Activated T-cell treated with anti-CD3 and anti-CD28 coated beads, Interleukin-2, amount 50 U/mL, for 72 hours (primary cell): ENCODE data around the gene RSPH1. TPM values are rescaled to one million over a fixed set of nuclear protein-coding genes. Genes with fewer than 3 reads are reported as not detected.

Source experiments
- ATAC-seq, 2 donors: fragments of 150-1000 bp; cut with Tn5 transposase; replicated peaks in 1 of 2; 2 replicates each; pipeline ENCODE4 v1.10.0; 2021; ENCODE audit warnings: moderate library complexity in 2 of 2, mild to moderate bottlenecking in 1 of 2
- DNase-seq, 2 donors: peaks; one replicate each; pipeline ENCODE4 v3.0.0; 2021 to 2022; ENCODE audit warnings: mixed read lengths in 1 of 2
- H3K27ac Mint-ChIP-seq: one replicate; pipeline ENCODE4 v1.8.0; 2022; ENCODE audit warnings: mild to moderate bottlenecking, moderate library complexity, mixed read lengths
- H3K27me3 Mint-ChIP-seq: one replicate; pipeline ENCODE4 v1.8.0; 2022; ENCODE audit warnings: low read depth, mixed read lengths
- H3K36me3 Mint-ChIP-seq, 2 donors: one replicate each; pipeline ENCODE4 v1.8.0; 2022; ENCODE audit warnings: mixed read lengths in 2 of 2, mild to moderate bottlenecking in 1 of 2; ENCODE audit not compliant: insufficient read depth in 2 of 2
- H3K4me1 Mint-ChIP-seq: one replicate; pipeline ENCODE4 v1.8.0; 2022; ENCODE audit warnings: low read depth, mixed read lengths
- H3K4me3 Mint-ChIP-seq, 2 donors: one replicate each; pipeline ENCODE4 v1.8.0; 2022; ENCODE audit warnings: mild to moderate bottlenecking in 2 of 2, mixed read lengths in 2 of 2, moderate library complexity in 2 of 2
- H3K9me3 Mint-ChIP-seq, 2 donors: one replicate each; pipeline ENCODE4 v1.8.0; 2022; ENCODE audit warnings: mixed read lengths in 2 of 2
- total RNA-seq, 2 donors: library from RNA; stranded (reverse); gene quantifications; one replicate each; pipeline ENCODE4 v1.2.3, GENCODE V29; 2022

The RSPH1 gene
- total RNA-seq, 2 donors from 2014 or later = 0.19 to 0.36 TPM

DNA sequence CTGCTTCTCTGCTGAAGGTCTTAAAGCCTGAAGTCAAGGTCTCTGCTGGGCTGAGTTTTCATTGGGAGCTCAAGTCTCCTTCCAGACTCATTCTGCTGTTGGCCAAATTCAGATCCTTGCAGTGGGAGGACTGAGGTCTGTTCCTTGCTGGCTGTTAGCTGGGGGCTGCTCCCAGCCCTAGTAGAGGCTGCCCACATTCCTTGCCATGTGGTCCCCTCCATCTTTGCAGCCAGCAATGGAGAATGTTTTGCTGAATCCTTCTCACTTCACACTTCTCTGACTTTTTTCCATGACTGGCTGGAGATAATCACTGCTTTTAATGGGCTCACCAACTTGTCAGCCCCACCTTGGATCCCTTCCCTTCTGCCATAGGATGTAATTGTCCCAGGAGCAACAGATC lies 59.1 kb downstream of the RSPH1 start:
- Mint-ChIP-seq H3K36me3 (peaks cover 48 to 82% of the 10 kb centered on the region in 2 donors), H3K9me3 (peaks cover 6 to 11% of the 10 kb centered on the region in 2 donors), H3K27me3 (no peaks in the 10 kb centered on the region), H3K27ac (no peak overlapping the region), H3K4me1 (peaks cover 68% of the 10 kb centered on the region), H3K4me3 (no peak overlapping the region)
- DNase-seq = no peak
- no peak for ATAC-seq

DNA sequence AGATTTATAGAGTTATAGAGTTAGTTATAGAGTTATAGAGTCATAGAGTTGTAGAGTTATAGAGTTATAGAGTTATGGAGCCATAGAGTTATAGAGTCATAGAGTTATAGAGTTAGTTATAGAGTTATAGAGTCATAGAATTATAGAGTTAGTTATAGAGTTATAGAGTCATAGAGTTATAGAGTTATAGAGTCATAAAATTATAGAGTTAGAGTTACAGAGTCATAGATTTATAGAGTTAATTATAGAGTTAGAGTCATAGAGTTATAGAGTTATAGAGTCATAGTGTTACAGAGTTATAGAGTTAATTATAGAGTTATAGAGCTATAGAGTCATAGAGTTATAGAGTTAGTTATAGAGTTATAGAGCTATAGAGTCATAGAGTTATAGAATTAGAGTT lies 60.2 kb downstream of the RSPH1 start:
- no peak for DNase-seq
- Mint-ChIP-seq H3K36me3 (peaks cover 50 to 83% of the 10 kb centered on the region in 2 donors), H3K4me1 (peaks cover 64% of the 10 kb centered on the region), H3K27me3 (no peaks in the 10 kb centered on the region), H3K27ac (peak overlapping the region; percentile 69), H3K9me3 (peaks cover 6 to 11% of the 10 kb centered on the region in 2 donors), H3K4me3 (no peak overlapping the region)
- no peak for ATAC-seq

DNA sequence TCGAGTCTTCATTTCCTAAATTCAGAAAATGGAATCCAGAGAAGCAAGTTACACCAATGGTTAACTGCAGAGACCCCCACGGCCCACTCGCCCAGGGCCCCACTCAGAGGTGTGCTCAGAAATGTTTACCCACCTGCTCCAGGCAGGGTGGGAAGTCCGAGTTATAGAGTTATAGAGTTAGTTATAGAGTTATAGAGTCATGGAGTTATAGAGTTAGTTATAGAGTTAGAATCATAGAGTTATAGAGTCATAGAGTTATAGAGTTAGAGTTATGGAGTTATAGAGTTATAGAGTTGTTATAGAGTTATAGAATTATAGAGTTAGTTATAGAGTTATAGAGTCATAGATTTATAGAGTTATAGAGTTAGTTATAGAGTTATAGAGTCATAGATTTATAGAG lies 60.6 kb downstream of the RSPH1 start:
- H3K9me3 Mint-ChIP-seq = peaks cover 6 to 11% of the 10 kb centered on the region in 2 donors
- DNase-seq = no peak
- H3K27ac Mint-ChIP-seq = peak overlapping the region; percentile 78
- peaks cover 50 to 80% of the 10 kb centered on the region in 2 donors for H3K36me3 Mint-ChIP-seq
- peaks cover 60% of the 10 kb centered on the region for H3K4me1 Mint-ChIP-seq
- H3K4me3 Mint-ChIP-seq = no peak overlapping the region
- H3K27me3 Mint-ChIP-seq = no peaks in the 10 kb centered on the region
- no peak for ATAC-seq

DNA sequence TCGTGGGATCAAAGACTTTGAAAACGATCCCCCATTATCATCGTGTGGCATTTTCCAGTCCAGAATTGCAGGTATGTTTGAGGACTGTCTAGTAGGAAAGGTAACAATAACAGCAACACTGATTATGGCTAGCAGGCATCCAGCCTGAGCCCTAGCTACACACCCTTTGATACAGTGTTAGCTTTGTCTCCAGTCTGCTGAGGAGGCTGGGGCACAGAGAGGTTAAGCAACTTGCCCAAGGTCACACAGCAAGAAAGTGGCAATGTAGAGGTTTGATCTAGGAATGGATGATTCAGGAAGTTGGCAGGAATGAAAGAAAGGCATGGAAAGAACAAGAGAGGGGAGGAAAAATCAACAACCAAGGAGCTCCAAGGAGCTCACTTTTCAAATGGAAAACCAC lies 61.1 kb downstream of the RSPH1 start:
- Mint-ChIP-seq H3K27me3 (no peaks in the 10 kb centered on the region), H3K27ac (peak overlapping the region; percentile 78), H3K4me1 (peaks cover 55% of the 10 kb centered on the region), H3K4me3 (no peak overlapping the region), H3K36me3 (peaks cover 48 to 76% of the 10 kb centered on the region in 2 donors), H3K9me3 (peaks cover 6 to 11% of the 10 kb centered on the region in 2 donors)
- no peak for DNase-seq
- ATAC-seq = no peak

DNA sequence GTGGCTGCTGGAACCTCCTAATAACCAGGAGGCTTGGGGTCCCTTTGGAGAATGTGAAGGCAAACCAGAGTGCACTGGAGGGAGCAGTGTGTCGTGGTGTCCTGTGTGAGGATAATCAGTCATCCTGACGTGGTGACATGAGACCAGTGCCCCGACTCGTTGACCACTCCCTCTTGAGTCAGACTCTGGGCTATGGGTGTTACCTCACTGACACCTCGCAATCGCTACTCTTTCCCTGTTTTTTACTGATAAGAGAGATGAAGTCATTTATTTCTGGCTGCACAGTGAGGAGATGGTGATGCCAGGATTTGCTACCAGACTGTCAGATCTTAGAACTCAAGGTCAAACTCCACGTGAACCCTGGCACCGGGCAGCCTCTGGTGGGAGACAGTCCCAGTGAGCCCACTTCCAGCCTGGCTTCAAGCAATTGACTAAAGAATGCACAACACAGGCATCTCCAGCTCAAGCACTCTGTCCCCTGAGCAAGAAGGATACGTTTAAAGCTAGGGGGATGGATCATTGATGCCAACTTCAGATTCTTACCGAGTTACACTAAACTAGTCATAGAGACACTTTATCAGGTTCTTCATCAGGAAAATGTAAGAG lies 62.0 kb downstream of the RSPH1 start:
- H3K27me3 Mint-ChIP-seq = no peaks in the 10 kb centered on the region
- peaks cover 41 to 68% of the 10 kb centered on the region in 2 donors for H3K36me3 Mint-ChIP-seq
- no peak overlapping the region for H3K4me3 Mint-ChIP-seq
- peaks cover 6 to 7% of the 10 kb centered on the region in 2 donors for H3K9me3 Mint-ChIP-seq
- peak in 1 of 2 donors; percentile 43 for DNase-seq
- peaks cover 46% of the 10 kb centered on the region for H3K4me1 Mint-ChIP-seq
- H3K27ac Mint-ChIP-seq = no peak overlapping the region
- ATAC-seq = peak; percentile 79 to 82

DNA sequence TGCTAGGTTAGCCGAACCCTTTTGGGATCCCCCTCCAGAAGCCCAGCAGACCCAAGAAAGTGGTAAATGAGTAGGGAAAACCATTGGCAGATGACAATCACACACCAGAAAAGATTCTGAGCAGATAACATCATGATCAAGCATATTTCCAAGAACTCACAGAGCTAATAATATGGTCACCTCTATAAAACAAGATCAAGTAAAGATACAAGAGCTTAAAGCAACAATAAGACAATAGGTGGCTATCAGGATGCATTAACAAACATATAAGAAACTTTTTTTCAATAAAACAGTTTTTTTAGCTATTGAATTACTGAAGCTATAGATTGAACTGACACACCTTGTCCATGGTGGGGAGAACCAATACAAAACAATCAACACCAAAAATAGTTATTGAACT lies 63.3 kb downstream of the RSPH1 start:
- Mint-ChIP-seq H3K27ac (peak overlapping the region; percentile 38), H3K27me3 (no peaks in the 10 kb centered on the region), H3K4me1 (peaks cover 34% of the 10 kb centered on the region), H3K9me3 (peaks cover 6 to 7% of the 10 kb centered on the region in 2 donors), H3K36me3 (peaks cover 35 to 63% of the 10 kb centered on the region in 2 donors), H3K4me3 (no peak overlapping the region)
- ATAC-seq (no peak), DNase-seq (no peak)

DNA sequence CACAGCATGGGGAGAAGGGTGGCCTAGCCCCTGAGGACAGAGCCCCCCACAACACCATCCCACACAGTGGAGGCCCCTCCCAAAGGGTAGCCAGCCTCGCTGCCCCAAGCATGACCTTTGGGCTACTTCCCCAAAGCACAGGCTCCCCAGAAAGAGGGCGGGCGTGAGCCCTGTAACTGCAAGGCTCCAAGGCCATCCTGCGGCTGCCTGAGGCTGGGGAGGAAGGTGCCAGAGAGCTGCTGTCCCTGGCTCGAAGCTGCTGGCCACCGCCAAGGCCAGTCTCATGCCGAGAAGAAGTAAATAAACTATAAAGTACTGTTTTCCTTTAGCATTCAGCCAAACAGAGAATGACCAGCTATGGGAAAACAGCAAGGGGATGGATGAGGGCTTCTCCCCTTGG lies 64.8 kb downstream of the RSPH1 start:
- Mint-ChIP-seq H3K9me3 (peaks cover 6 to 7% of the 10 kb centered on the region in 2 donors), H3K27ac (no peak overlapping the region), H3K27me3 (no peaks in the 10 kb centered on the region), H3K4me1 (peaks cover 49% of the 10 kb centered on the region), H3K36me3 (peaks cover 37 to 56% of the 10 kb centered on the region in 2 donors), H3K4me3 (no peak overlapping the region)
- no peak for ATAC-seq
- no peak for DNase-seq

DNA sequence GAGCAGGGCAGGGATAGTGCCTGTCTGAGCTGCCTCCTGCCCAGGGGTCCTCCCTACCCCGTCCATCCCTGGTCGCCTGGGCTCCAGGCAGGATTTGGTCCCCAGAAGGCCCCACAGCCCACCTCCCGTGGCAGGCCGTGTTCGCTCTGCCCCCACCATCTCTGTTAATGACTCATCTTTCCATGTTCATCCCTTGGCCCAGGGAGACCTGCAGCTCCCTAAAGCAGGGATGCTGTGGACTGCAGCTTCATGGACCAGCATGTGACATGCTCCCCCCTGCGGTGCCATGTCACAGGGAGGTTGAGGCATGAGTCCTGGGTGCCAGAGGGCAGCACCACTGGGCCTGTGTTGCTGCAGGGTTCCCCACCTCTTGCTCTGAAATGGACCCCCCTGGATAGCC lies 65.5 kb downstream of the RSPH1 start:
- H3K4me3 Mint-ChIP-seq = no peak overlapping the region
- H3K9me3 Mint-ChIP-seq = peaks cover 7% of the 10 kb centered on the region in 2 donors
- peaks cover 55% of the 10 kb centered on the region for H3K4me1 Mint-ChIP-seq
- DNase-seq = no peak
- H3K27ac Mint-ChIP-seq = no peak overlapping the region
- H3K36me3 Mint-ChIP-seq = peaks cover 40 to 56% of the 10 kb centered on the region in 2 donors
- no peak for ATAC-seq
- no peaks in the 10 kb centered on the region for H3K27me3 Mint-ChIP-seq

DNA sequence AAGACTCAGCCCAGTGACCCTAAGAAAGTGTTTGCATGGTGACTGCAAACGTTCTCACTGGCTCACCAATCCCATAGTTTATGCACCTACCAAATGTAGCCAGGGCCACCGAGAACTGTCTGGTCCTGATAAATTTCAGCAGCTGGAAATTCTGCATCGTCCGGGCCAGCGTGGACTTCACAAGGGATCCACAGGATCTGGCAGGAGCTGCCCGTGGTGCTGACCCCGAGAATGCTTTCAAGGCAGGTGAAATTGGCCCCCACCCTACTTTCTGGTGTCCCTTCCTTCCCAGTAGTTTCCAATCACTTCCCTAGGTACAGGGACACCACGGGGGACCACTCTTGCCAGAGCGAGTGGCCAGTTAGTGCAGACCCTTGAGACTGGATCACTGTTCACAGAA lies 66.2 kb downstream of the RSPH1 start:
- no peak overlapping the region for H3K27ac Mint-ChIP-seq
- peaks cover 56% of the 10 kb centered on the region for H3K4me1 Mint-ChIP-seq
- H3K36me3 Mint-ChIP-seq = peaks cover 36 to 54% of the 10 kb centered on the region in 2 donors
- DNase-seq = no peak
- H3K4me3 Mint-ChIP-seq = no peak overlapping the region
- no peak for ATAC-seq
- H3K9me3 Mint-ChIP-seq = peaks cover 7% of the 10 kb centered on the region in 2 donors
- no peaks in the 10 kb centered on the region for H3K27me3 Mint-ChIP-seq

DNA sequence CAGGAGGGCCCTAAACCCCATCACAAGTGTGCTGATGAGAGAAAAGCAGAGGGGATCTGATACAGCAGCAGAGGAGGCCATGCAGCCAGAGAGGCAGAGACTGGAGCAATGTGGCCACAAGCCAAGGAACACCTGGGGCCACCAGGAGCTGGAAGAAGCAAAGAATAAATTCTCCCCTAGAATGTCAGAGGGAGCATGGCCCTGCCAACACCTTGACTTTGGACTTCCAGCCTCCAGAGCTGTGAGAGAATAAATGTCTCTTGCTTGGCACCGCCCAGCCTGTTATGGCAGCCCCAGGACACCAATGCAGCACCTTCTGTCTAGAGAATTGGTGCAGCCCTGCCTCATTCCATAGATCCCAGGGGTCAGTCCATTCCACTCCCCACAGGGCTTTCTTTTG lies 67.0 kb downstream of the RSPH1 start:
- no peak overlapping the region for H3K4me3 Mint-ChIP-seq
- peaks cover 56% of the 10 kb centered on the region for H3K4me1 Mint-ChIP-seq
- H3K27ac Mint-ChIP-seq = no peak overlapping the region
- H3K9me3 Mint-ChIP-seq = peaks cover 7% of the 10 kb centered on the region in 2 donors
- H3K27me3 Mint-ChIP-seq = no peaks in the 10 kb centered on the region
- no peak for ATAC-seq
- H3K36me3 Mint-ChIP-seq = peaks cover 30 to 51% of the 10 kb centered on the region in 2 donors
- no peak for DNase-seq

DNA sequence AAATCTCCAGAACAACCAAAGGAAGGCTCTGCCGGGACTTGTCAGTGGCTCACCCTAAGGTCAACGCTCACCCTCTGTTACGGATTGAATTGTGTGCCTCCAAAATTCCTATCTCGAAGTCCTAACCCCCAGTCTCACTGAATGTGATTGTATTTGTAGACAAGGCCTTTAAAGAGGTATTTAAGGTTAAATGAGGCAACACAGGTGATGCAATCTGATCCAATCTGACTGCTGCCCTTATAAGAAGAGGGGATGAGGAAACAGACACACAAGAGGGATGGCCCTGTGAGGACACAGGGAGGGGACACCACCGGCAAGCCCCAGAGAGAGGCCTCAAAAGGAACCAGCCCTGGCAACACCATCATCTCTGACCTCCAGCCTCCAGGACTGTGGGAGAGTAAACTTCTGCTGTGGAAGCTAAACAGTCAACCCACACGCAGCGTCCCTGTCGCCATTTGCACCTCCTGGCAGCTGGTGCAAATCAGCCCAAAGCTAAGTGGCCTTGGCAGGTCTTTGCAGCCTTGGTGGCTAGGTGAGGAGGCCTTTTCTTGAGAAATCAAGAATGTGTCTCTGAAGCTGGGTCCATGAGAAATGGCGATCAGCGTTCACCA lies 68.1 kb downstream of the RSPH1 start:
- Mint-ChIP-seq H3K27ac (no peak overlapping the region), H3K4me1 (peaks cover 56% of the 10 kb centered on the region), H3K27me3 (no peaks in the 10 kb centered on the region), H3K4me3 (no peak overlapping the region), H3K9me3 (peaks cover 7% of the 10 kb centered on the region in 2 donors), H3K36me3 (peaks cover 30 to 46% of the 10 kb centered on the region in 2 donors)
- ATAC-seq (no peak), DNase-seq (no peak)

DNA sequence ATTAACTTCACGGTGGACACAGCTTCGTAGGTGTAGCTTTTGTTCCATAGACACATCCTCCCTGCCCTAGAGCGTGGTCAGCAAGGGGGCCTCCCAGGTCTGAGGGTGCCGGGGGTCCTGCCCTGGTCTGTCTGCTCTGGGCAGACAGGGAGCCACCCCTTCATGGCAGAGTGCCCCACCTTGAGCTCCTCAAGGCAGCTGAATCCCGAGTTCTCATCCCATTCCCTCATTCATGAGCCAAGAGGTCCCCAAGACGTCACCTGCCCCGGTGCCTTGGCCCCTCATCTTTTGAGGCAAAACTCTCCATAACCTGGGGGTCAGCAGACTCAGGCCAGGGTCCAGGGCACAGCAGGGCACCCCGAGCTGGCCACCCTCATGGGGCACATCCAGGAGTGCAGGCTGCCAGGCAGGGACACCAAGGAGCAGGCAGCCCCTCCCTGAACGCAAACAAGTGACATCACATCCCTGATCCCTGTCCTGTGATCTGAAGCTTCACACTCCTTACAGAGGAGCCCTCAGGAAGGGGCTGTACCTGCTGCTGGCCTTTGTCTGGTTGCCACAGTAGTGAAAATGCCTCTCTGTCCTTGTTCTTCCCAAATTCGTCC lies 69.0 kb downstream of the RSPH1 start:
- peaks cover 57% of the 10 kb centered on the region for H3K4me1 Mint-ChIP-seq
- no peak for ATAC-seq
- DNase-seq = no peak
- peaks cover 0 to 1% of the 10 kb centered on the region in 2 donors for H3K9me3 Mint-ChIP-seq
- H3K4me3 Mint-ChIP-seq = no peak overlapping the region
- no peaks in the 10 kb centered on the region for H3K27me3 Mint-ChIP-seq
- H3K27ac Mint-ChIP-seq = no peak overlapping the region
- peaks cover 25 to 41% of the 10 kb centered on the region in 2 donors for H3K36me3 Mint-ChIP-seq

DNA sequence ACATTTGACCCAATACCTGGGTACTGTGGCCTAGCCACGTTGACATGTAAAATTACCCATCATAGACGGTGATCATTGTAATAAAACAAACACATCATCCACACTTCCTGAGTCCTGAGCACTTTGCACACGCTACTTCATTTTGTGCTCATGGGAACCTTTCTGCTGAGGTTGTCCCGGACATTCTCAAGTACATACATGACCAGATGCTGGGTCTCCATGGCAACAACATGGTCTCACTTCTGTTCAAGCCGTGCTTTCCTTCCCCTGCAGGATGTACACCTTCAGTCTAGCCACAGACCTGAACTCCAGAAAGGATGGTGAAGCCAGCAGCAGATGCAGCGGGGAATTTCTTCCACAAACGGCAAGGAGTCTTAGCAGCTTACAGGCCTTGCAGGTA lies 69.6 kb downstream of the RSPH1 start:
- DNase-seq (no peak), ATAC-seq (no peak)
- Mint-ChIP-seq H3K36me3 (peaks cover 20 to 41% of the 10 kb centered on the region in 2 donors), H3K4me3 (no peak overlapping the region), H3K27me3 (no peaks in the 10 kb centered on the region), H3K9me3 (peaks cover 0 to 1% of the 10 kb centered on the region in 2 donors), H3K27ac (no peak overlapping the region), H3K4me1 (peaks cover 62% of the 10 kb centered on the region)
